ENCODE results near the gene FKBP1A.

The FKBP1A gene

DNA sequence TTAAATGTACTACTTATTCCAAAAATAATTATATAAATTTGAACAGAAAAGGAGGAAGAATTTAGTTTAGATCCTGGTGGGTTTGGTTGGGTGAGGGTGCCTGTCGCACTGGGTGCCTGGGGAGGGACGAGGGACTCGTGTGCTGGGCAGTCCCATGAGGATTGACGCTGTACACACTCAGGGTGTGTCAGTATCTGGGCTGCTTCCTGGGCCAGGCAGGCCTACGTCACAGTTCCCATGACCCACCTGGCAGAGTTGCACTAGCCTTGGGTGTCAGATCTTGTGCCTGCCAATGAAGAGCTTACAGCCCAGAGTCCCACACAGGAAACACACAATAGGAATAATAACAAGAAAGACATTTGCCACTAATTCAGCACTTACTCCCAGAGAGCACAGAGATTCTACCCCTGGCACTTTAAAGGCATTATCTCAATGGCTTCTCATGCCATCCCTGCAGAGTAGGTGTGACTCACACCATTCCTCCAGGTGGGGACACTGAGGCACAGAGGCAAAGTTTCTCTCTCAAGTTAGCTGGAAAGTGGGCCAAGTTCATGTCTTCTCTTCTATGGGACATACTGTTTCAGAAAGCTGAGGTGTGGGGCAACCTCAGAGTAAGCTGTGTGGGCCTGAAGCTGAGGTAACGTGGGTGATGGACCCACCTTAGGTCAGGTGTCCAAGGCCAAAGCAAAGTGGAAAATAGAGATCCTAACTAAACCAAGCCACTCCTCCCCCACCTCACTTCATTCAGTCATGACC is 62.6 kb downstream of the FKBP1A start:
- DNase-seq, result peak; percentile 17

GRCh38 chr20:1328680-1329330 is 64.0 kb downstream of the FKBP1A start, which contains the start of gene SDCBP2:
TSS of gene SDCBP2 (minus strand) at chr20:1329139. CDS start at chr20:1320416, 8,723 bp downstream.
- DNase-seq, result no peak

DNA sequence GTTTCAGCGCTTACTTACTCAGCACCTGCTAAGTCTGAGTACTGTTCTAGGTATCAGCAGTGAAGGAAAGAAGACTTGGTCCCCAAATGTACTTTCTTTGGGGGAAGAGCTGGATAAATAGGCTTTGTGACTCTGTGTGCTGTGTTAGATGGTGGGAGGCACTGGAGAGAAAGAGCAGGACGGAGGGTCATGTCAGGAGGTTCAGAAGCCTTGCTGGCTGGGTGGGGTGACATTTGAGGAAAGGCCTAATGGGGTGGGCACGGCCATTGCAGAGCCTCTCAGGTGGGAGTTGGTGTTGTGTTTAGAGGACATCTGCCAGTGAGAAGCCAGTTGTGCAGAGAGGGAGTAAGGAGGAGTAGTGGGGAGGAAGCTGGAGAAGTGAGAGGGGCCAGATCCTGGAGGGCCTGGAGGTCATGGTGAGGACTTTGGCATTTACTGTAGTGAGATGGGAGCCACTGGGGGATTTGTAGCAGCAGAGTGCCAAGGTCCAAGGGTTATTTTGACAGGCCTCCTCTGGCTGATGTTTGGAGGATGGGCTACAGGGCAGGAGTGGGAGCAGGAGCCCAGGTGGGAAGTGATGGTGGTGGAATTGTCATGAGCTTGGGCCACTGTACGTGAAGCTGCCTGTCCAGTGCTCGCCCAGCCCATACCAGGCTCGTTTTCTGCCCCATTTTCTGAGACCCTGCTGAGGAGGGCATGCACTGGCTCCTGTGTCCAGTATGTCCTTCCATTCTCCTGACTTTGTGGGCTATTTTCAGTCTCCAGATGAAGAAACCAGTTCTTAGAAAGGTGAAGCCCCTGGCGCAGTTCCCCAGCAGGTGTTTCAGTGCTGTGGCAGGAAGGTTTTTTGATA is 64.8 kb downstream of the FKBP1A start:
- DNase-seq, result no peak

- no peak for DNase-seq
These were observed 65.6 kb downstream of the FKBP1A start for GRCh38 chr20:1327241-1327653.

DNA sequence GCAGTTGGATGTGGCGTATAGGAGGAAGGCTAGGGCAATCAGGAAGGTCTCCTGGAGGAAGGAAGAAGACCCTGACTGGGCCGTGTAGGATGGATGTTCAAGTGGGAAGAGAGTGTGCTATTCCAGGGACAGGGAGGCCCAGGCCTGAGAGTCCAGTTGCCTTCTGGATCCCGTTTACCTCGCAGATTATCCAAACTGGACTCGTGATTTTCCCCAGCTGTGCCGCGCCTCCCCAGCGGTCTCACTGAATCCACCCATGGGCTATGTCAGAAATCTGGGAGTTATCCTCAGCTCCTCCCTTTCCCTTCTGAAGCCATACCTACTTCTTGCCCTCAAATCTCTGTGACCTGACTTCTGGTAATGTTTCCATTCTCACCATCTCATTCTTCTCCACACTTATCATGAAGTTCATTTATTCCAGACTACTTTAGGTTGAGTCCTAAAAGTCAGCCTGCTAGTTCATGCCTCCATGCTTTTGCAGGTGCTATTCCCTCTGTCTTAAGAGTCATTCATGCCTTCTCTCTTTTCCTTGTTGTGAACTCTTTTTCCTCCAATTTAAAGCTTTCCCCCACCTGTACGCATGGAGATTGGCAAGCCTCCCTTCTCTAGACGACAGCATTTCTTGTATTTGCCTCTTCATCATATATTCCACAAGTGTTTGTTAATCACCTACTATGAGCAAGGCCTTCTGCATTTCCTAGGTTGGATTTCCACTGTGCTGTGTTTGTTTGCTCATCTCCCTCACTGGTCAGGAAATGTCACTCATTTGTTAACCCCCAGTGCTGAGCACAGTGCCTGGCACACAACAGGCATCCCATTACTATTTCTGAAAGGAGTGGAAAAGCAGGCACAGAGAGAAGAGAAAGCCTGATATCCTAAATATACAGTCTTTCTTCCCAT is 66.6 kb downstream of the FKBP1A start:
- no peak for DNase-seq

- DNase-seq, result peak; percentile 99
These were observed 67.5 kb downstream of the FKBP1A start for GRCh38 chr20:1325173-1326030.

DNA sequence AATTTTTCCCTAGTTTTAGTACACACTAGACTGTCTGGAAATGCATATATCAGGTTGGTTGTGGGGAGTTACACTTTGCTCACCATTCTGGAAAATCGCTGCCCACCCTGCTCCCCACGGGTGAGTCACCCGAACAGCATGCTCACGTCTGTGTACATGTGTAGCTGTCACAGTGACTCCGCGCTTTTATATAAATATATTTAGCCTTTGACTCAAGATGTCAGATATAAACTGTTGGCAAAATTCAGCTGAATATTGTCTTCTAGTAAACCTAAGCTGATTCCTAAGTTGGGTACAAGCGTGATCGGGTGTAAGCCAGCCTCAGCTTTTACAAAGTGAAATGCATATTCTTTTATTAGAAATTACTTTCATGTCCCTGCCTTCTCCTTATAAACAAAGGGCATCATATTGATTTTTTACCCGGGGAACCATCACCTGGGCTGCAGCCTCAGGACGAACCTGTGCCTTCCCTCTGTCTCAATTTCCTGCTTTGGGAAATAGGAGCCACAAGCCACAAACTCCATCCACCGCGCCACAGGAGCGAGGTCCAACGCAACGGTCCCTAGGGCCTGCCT is 68.2 kb downstream of the FKBP1A start:
- peak; percentile 40 for DNase-seq

DNA sequence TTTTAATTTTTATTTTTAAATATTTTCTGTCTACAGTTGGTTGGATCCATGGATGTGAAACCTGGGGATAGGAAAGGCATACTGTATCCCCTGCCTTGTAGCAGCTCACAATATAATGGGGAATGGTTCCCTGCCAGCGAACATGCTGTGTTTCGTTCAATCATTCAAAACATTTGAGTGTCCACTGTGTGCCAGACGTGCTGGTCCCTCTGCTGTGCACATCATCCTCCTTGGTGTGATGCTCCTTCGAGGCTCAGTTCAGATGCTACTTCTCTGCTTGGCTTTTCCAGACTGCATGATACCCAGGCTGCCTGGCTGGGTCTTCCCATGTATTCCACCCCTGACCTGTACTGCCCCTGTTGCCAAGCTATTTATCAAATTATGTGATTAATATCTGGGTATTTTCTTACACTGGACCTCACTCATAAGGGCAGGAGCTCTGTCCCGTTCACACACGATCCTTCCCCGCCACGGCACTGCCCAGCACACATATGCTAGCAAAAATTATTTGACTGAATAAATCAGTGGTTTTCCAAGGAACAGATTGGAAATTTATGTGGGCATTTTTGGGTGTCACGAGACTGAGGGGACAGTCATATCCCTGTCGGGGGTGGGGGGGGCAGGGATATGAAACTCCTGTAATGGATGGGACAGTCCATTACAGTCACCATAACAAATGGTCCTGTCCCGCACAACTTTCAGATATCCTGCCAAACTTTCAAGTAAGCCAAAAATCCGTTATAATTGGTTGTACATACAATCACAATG is 68.8 kb downstream of the FKBP1A start:
- no peak for DNase-seq

- DNase-seq, result no peak
These were observed 69.6 kb downstream of the FKBP1A start for GRCh38 chr20:1323256-1323655.

DNA sequence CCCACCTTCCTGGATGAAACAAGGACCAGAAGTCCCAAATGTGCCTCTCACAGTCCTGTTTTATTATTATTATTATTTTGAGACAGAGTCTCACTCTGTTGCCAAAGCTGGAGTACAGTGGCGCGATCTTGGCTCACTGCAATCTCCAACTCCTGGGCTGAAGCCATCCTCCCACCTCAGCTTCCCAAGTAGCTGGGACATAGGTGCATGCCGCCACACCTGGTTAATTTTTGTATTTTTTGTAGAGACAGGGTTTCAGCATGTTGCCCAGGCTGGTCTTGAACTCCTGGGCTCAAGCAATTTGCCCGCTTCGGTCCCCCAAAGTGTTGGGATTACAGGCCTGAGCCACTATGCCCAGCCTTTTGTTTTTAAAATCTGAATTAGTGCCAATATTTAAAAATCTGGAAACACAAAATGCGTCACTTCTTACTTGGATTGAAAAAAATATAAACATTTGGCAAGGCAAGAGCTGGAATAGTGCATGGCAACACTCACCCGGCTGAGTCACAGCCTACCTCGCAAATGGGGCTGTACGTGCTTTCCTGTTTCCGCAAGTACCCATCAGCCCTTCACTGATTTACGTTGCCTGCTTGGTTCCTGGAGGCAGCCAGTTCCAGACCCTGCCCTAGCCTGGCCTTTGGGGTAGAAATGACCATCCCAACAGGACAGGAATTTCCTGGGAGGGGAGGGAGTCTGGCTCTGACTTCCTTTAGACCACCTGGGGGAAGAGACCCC is 70.2 kb downstream of the FKBP1A start:
- DNase-seq, result no peak

- no peak for DNase-seq
These were observed 71.3 kb downstream of the FKBP1A start for GRCh38 chr20:1321654-1321939.

GRCh38 chr20:1320902-1321653 is 71.8 kb downstream of the FKBP1A start:
- DNase-seq, result no peak

- no peak for DNase-seq
These were observed 72.8 kb downstream of the FKBP1A start for GRCh38 chr20:1320016-1320415.

DNA sequence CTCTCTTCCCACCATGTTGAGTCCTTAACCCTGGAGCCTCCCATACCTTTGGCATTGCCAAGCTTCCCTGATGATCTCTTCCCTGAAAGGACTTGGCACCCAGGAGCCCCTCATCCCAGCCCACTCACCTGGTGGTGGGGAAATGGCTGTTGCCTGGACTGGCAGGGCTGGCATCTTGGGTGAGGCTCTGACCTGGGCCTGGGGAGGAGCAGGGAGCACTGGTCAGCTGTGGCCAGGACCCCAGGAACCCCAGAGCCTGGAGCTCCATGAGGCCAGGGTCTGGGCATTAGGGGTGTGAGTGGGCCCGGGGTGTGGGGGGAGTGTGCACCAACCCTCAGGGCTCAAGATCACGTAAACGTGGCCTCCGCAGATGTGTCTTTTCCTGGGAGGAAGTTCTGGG is 73.4 kb downstream of the FKBP1A start:
- no peak for DNase-seq

DNA sequence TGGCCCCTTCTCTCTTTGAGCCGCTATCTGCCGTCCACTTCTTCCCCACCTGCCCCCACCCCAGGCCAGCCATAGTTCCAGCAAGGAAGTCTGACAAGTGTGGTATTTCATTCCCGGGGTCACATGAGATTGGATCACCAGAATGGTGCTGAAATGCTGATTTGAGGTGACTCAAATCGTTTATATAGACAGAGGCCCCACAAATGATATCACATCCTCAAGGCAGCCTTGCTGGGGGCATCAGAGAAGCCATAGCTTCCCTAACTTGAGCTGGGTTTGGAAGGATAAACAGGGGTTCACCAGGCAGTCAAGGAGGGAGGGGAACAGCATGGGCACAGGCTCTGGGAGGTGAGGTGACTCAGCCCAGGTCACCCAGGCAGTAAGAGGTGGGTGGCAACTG is 73.8 kb downstream of the FKBP1A start:
- DNase-seq, result no peak
